Ovary (tissue), 9 donors: ENCODE results near the gene CHN2. TPM values are rescaled to one million over a fixed set of nuclear protein-coding genes. Genes with fewer than 3 reads are reported as not detected.

Experiments used
- DNase-seq, 5 donors: peaks; one replicate each; pipeline ENCODE4 v3.0.0-alpha.2; 2019 to 2020
- H3K27ac ChIP-seq, 2 donors: fragments of 200-600 bp; one replicate each; pipeline versions ENCODE4 v1.5.1 to v1.8.0; 2019 to 2022
- H3K27me3 ChIP-seq: fragments of 200-600 bp; one replicate; pipeline ENCODE4 v1.8.0; 2022
- H3K36me3 ChIP-seq: fragments of 200-600 bp; sonication (generic); one replicate; pipeline ENCODE4 v1.5.1; 2019
- H3K4me1 ChIP-seq: one replicate; pipeline ENCODE4 v1.8.1; 2013; ENCODE audit warnings: mild to moderate bottlenecking, moderate library complexity; ENCODE audit not compliant: insufficient read depth
- H3K4me3 ChIP-seq: fragments of 200-600 bp; sonication (generic); one replicate; pipeline ENCODE4 v1.5.1; 2017
- H3K9me3 ChIP-seq, 2 donors: fragments of 200-600 bp in 1 of 2; sonication (generic) in 1 of 2; one replicate each; pipeline versions ENCODE4 v1.5.1 to v1.8.1; 2013 to 2019; ENCODE audit warnings: mild to moderate bottlenecking in 1 of 2, moderate library complexity in 1 of 2
- CTCF ChIP-seq, 3 donors: fragments of 450-650 bp in 2 of 3; fragments of 200-600 bp in 1 of 3; IDR thresholded peaks; one replicate each; pipeline versions ENCODE4 v1.5.1 to v1.8.0; 2016 to 2022; ENCODE audit warnings: antibody characterized with exemption in 3 of 3, mild to moderate bottlenecking in 1 of 3
- EP300 ChIP-seq: sonication (generic); formaldehyde crosslinking; IDR thresholded peaks from one replicate; pipeline ENCODE4 v1.6.1; 2017; ENCODE audit warnings: antibody characterized with exemption
- POLR2A ChIP-seq: fragments of 450-650 bp; IDR thresholded peaks from one replicate; pipeline ENCODE4 v1.6.1; 2017; ENCODE audit warnings: antibody characterized with exemption, mild to moderate bottlenecking, moderate library complexity
- WGBS, 3 donors: extraction: QIAGEN DNeasy Blood & Tissue Kit in 1 of 3; methylation state at CpG; one replicate each; pipeline versions ENCODE4 v1.1.5 to v1.1.7; 2013 to 2017; 5-methylcytosine and 5-hydroxymethylcytosine counted together
- intact Hi-C, 4 donors: fragments of 100-400 bp; cut with DNase I; formaldehyde crosslinking; loops; one replicate each; pipeline versions ENCODE4 v1.11.0 to v1.15.1; 2022 to 2023
- polyA plus RNA-seq, 2 donors: library from polyadenylated mRNA; stranded (reverse); fragments of 200-250 nt in 1 of 2; fragments of 350-450 nt in 1 of 2; fragmentation: Illumina TruSeq in 1 of 2; extraction: RNeasy Lipid Tissue Mini Kit (QIAGEN cat#74804) in 1 of 2; gene quantifications; one replicate each; pipeline ENCODE4 v1.2.3, GENCODE V29; 2013 to 2014
- total RNA-seq, 7 donors: library from RNA; depleted of rRNA in 2 of 7; stranded (reverse); fragments of >200 nt in 2 of 7; fragmentation: NEBNext Ultra II Directional in 3 of 7; extraction: Animal tissue kit (Norgen Biotek cat#: 25700) in 3 of 7; gene quantifications; one replicate each; pipeline versions ENCODE4 v1.1.0 to v1.2.4, GENCODE V29; 2016 to 2023
- donor health status: DM: no; HTN: no; CAD: no; lungs with moderate emphysema.
- donor health status: DM: no; HTN: no; CAD: no.
- donor health status: Bipolar disorder and iron deficiency.
- donor health status: DM: yes; HTN: yes; CAD: no.
- donor health status: DM: no; HTN: no; CAD: no.
- donor health status: DM: yes; HTN: yes; CAD: no.

The CHN2 gene
- total and polyA plus RNA-seq, 9 donors, result 17.9 to 32.6 (median 22.3) TPM

GRCh38 chr7:29365423-29365822 is 170.8 kb downstream of the CHN2 start:
- H3K9me3 ChIP-seq, result no peaks in the 10 kb centered on the region
- no peaks in the 10 kb centered on the region for H3K36me3 ChIP-seq
- TF ChIP-seq EP300, result no peak
- no peak for TF ChIP-seq POLR2A
- no peak for TF ChIP-seq CTCF (IDR thresholded peaks at IDR 0.05)
- no peak overlapping the region for H3K4me3 ChIP-seq
- H3K4me1 ChIP-seq, result no peaks in the 10 kb centered on the region
- no peak overlapping the region for H3K27ac ChIP-seq
- DNase-seq, result no peak
- no peaks in the 10 kb centered on the region for H3K27me3 ChIP-seq
- intact Hi-C loops, result no loop called here
- WGBS, 3 donors, result 95 to 100% (median 98%) methylated on average over 1 of the region's 1 CpG

GRCh38 chr7:29367784-29368183 is 173.2 kb downstream of the CHN2 start:
- Histone ChIP-seq H3K4me1 (no peaks in the 10 kb centered on the region), H3K27ac (no peak overlapping the region), H3K9me3 (no peaks in the 10 kb centered on the region), H3K27me3 (no peaks in the 10 kb centered on the region), H3K4me3 (no peak overlapping the region), H3K36me3 (no peaks in the 10 kb centered on the region)
- intact Hi-C loops, result no loop called here
- DNase-seq, result no peak
- WGBS, 3 donors, result 44 to 59% (median 49%) methylated on average over 3 of the region's 3 CpGs
- no peak for TF ChIP-seq EP300
- TF ChIP-seq CTCF (IDR thresholded peaks at IDR 0.05), result no peak
- TF ChIP-seq POLR2A, result no peak

- Histone ChIP-seq H3K9me3 (no peaks in the 10 kb centered on the region), H3K36me3 (no peaks in the 10 kb centered on the region), H3K27ac (no peak overlapping the region), H3K27me3 (no peaks in the 10 kb centered on the region), H3K4me3 (no peak overlapping the region), H3K4me1 (no peaks in the 10 kb centered on the region)
- 87 to 91% (median 88%) methylated on average over 8 of the region's 8 CpGs for WGBS, 3 donors
- no peak for DNase-seq
- TF ChIP-seq CTCF (IDR thresholded peaks at IDR 0.05), result no peak
- TF ChIP-seq POLR2A, result no peak
- TF ChIP-seq EP300, result no peak
- intact Hi-C loops, result no loop called here
These were observed 175.4 kb downstream of the CHN2 start for GRCh38 chr7:29369909-29370488.

- no peak overlapping the region for H3K27ac ChIP-seq
- no peak overlapping the region for H3K4me3 ChIP-seq
- H3K4me1 ChIP-seq, result no peaks in the 10 kb centered on the region
- intact Hi-C loops, result no loop called here
- no peak for TF ChIP-seq POLR2A
- no peak for TF ChIP-seq CTCF (IDR thresholded peaks at IDR 0.05)
- no peak for TF ChIP-seq EP300
- no peaks in the 10 kb centered on the region for H3K36me3 ChIP-seq
- H3K27me3 ChIP-seq, result no peaks in the 10 kb centered on the region
- 41 to 54% (median 50%) methylated on average over 6 of the region's 6 CpGs for WGBS, 3 donors
- no peaks in the 10 kb centered on the region for H3K9me3 ChIP-seq
- DNase-seq, result peak in 1 of 5 donors; percentile 24
These were observed 176.1 kb downstream of the CHN2 start for GRCh38 chr7:29370531-29371314.
